Measurements from ENCODE around the gene ENPP6.

Gene ENPP6

GRCh38 chr4:184199780-184200179 lies 17.9 kb downstream of the ENPP6 start:
- no peaks in the 10 kb centered on the region for H3K79me2 ChIP-seq (ENCODE audit: insufficient read depth, low read length)
- H2AFZ ChIP-seq (ENCODE audit: low read length) = no peak overlapping the region
- H3K27me3 ChIP-seq (ENCODE audit: insufficient read depth, low read length) = 0 out of 2 replicates have a peak, but pooled peaks cover 5% of the 10 kb centered on the region
- no peaks in the 10 kb centered on the region for H3K36me3 ChIP-seq (ENCODE audit: insufficient read depth, low read length)
- no peak for TF ChIP-seq CTCF (IDR thresholded peaks at IDR 0.05; ENCODE audit: low read length)
- TF ChIP-seq EZH2 (IDR thresholded peaks at IDR 0.05; ENCODE audit: borderline replicate concordance, low read length) = no peak
- no peak overlapping the region for H3K9ac ChIP-seq (ENCODE audit: low read length)
- no peak overlapping the region for H3K27ac ChIP-seq (ENCODE audit: low read depth, low read length, poor library complexity, severe bottlenecking)
- H3K4me1 ChIP-seq (ENCODE audit: insufficient read depth, low read length, severe bottlenecking) = no peaks in the 10 kb centered on the region
- no peaks in the 10 kb centered on the region for H3K9me3 ChIP-seq (ENCODE audit: low read length)
- H4K20me1 ChIP-seq (ENCODE audit: insufficient read depth, low read length) = no peaks in the 10 kb centered on the region
- H3K4me3 ChIP-seq (ENCODE audit: low read depth, low read length, poor library complexity, severe bottlenecking) = no peak overlapping the region
- H3K9me2 ChIP-seq (ENCODE audit: low read depth, low read length) = no peaks in the 10 kb centered on the region
- H3F3A ChIP-seq (ENCODE audit: insufficient read depth, low read length) = no peaks in the 10 kb centered on the region
- no peak overlapping the region for H3K4me2 ChIP-seq (ENCODE audit: low read length)

GRCh38 chr4:184198190-184198589 lies 19.5 kb downstream of the ENPP6 start:
- Histone ChIP-seq H3K79me2 (ENCODE audit: insufficient read depth, low read length) (no peaks in the 10 kb centered on the region), H2AFZ (ENCODE audit: low read length) (no peak overlapping the region), H3K9me2 (ENCODE audit: low read depth, low read length) (no peaks in the 10 kb centered on the region), H3K9ac (ENCODE audit: low read length) (no peak overlapping the region), H3F3A (ENCODE audit: insufficient read depth, low read length) (no peaks in the 10 kb centered on the region), H4K20me1 (ENCODE audit: insufficient read depth, low read length) (no peaks in the 10 kb centered on the region), H3K27me3 (ENCODE audit: insufficient read depth, low read length) (0 out of 2 replicates have a peak, but pooled peaks cover 5% of the 10 kb centered on the region), H3K9me3 (ENCODE audit: low read length) (no peaks in the 10 kb centered on the region), H3K36me3 (ENCODE audit: insufficient read depth, low read length) (no peaks in the 10 kb centered on the region), H3K4me2 (ENCODE audit: low read length) (no peak overlapping the region), H3K4me3 (ENCODE audit: low read depth, low read length, poor library complexity, severe bottlenecking) (no peak overlapping the region), H3K27ac (ENCODE audit: low read depth, low read length, poor library complexity, severe bottlenecking) (no peak overlapping the region), H3K4me1 (ENCODE audit: insufficient read depth, low read length, severe bottlenecking) (no peaks in the 10 kb centered on the region)
- TF ChIP-seq EZH2 (IDR thresholded peaks at IDR 0.05; ENCODE audit: borderline replicate concordance, low read length) (no peak), CTCF (IDR thresholded peaks at IDR 0.05; ENCODE audit: low read length) (no peak)

GRCh38 chr4:184197536-184198082 lies 20.1 kb downstream of the ENPP6 start:
- H3K4me1 ChIP-seq (ENCODE audit: insufficient read depth, low read length, severe bottlenecking) = no peaks in the 10 kb centered on the region
- no peaks in the 10 kb centered on the region for H3K36me3 ChIP-seq (ENCODE audit: insufficient read depth, low read length)
- H4K20me1 ChIP-seq (ENCODE audit: insufficient read depth, low read length) = no peaks in the 10 kb centered on the region
- no peak overlapping the region for H3K4me3 ChIP-seq (ENCODE audit: low read depth, low read length, poor library complexity, severe bottlenecking)
- 0 out of 2 replicates have a peak, but pooled peaks cover 5% of the 10 kb centered on the region for H3K27me3 ChIP-seq (ENCODE audit: insufficient read depth, low read length)
- no peaks in the 10 kb centered on the region for H3K79me2 ChIP-seq (ENCODE audit: insufficient read depth, low read length)
- no peak overlapping the region for H3K9ac ChIP-seq (ENCODE audit: low read length)
- TF ChIP-seq CTCF (IDR thresholded peaks at IDR 0.05; ENCODE audit: low read length) = no peak
- TF ChIP-seq EZH2 (IDR thresholded peaks at IDR 0.05; ENCODE audit: borderline replicate concordance, low read length) = no peak
- H2AFZ ChIP-seq (ENCODE audit: low read length) = no peak overlapping the region
- H3K9me2 ChIP-seq (ENCODE audit: low read depth, low read length) = no peaks in the 10 kb centered on the region
- no peaks in the 10 kb centered on the region for H3K9me3 ChIP-seq (ENCODE audit: low read length)
- H3K4me2 ChIP-seq (ENCODE audit: low read length) = no peak overlapping the region
- no peak overlapping the region for H3K27ac ChIP-seq (ENCODE audit: low read depth, low read length, poor library complexity, severe bottlenecking)
- H3F3A ChIP-seq (ENCODE audit: insufficient read depth, low read length) = no peaks in the 10 kb centered on the region
